HepG2 (cell line): ENCODE measurements around the gene TMEM44.

Experiments
- PCBP1 ChIP-seq: fragments of 200-400 bp; formaldehyde crosslinking; IDR thresholded peaks from 2 replicates; pipeline ENCODE4 v1.6.1; 2017; ENCODE audit warnings: mild to moderate bottlenecking, low read depth, low read length, borderline replicate concordance
- U2AF1 ChIP-seq: fragments of 200-400 bp; formaldehyde crosslinking; optimal IDR thresholded peaks from 2 replicates; pipeline ENCODE3; 2017; ENCODE audit warnings: mild to moderate bottlenecking, low read depth, low read length
- TF ChIP-seq, protein P1 (sequence below), 2 experiments: IDR thresholded peaks; 2 replicates each; pipeline ENCODE4 v1.6.1; 2011 to 2012; ENCODE audit warnings: low read length in 2 of 2, borderline replicate concordance in 1 of 2, low read depth in 1 of 2, mild to moderate bottlenecking in 1 of 2, moderate library complexity in 1 of 2

DNA sequence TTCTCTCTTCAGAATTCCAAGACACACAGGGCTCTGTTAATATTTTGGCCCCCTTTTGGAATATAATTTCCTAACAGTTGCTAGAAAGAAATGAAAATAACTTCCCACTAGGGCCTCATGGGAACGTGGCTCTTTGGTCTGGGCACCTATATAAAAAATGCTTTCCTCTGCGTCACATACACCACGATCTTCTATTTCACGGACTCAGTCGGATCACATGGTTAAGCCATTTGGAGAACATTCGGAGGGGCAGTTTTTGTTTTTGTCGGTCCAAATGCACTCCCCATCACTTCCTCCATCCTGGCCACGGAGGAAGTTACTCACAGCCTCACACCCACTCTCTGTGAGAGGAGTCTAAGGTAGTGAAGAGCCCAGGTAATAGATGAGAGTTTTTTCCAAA, 21.0 kb downstream of the TMEM44 start:
- TF ChIP-seq, protein P1, sequence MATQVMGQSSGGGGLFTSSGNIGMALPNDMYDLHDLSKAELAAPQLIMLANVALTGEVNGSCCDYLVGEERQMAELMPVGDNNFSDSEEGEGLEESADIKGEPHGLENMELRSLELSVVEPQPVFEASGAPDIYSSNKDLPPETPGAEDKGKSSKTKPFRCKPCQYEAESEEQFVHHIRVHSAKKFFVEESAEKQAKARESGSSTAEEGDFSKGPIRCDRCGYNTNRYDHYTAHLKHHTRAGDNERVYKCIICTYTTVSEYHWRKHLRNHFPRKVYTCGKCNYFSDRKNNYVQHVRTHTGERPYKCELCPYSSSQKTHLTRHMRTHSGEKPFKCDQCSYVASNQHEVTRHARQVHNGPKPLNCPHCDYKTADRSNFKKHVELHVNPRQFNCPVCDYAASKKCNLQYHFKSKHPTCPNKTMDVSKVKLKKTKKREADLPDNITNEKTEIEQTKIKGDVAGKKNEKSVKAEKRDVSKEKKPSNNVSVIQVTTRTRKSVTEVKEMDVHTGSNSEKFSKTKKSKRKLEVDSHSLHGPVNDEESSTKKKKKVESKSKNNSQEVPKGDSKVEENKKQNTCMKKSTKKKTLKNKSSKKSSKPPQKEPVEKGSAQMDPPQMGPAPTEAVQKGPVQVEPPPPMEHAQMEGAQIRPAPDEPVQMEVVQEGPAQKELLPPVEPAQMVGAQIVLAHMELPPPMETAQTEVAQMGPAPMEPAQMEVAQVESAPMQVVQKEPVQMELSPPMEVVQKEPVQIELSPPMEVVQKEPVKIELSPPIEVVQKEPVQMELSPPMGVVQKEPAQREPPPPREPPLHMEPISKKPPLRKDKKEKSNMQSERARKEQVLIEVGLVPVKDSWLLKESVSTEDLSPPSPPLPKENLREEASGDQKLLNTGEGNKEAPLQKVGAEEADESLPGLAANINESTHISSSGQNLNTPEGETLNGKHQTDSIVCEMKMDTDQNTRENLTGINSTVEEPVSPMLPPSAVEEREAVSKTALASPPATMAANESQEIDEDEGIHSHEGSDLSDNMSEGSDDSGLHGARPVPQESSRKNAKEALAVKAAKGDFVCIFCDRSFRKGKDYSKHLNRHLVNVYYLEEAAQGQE (IDR thresholded peaks at IDR 0.05; ENCODE audit: borderline replicate concordance in 1 of 2, low read depth in 1 of 2, low read length in 2 of 2): no peak
- no peak for TF ChIP-seq U2AF1
- no peak for TF ChIP-seq PCBP1
